ENCODE measurements around the gene COL23A1. TPM values are rescaled to one million over a fixed set of nuclear protein-coding genes. Genes with fewer than 3 reads are reported as not detected.

The COL23A1 gene
- total RNA-seq, 1 experiment from 2014 or later, result not detected

DNA sequence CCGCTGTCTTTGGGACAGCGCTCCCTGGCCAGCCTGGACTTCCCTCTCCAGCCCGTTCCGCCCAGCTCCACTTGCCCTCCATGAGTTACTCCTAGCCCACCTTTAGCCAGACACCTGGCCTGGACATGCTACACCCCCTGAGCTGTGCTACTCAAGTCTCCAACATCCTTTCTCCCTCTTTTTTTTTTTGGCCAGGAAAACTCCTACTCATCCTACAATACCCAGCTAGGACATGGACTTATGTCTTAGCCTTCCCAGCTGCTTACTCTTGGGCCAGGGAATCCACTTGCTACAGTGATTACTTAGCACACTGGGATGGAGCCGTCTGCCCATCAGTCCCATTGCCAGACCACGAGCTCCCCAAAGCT, 264.9 kb downstream of the COL23A1 start:
- ATAC-seq, result no peak
- Histone ChIP-seq H3K9me3 (ENCODE audit: low read length) (no peaks in the 10 kb centered on the region), H3F3A (ENCODE audit: low read length, unreplicated experiment) (no peaks in the 10 kb centered on the region), H3K4me3 (ENCODE audit: low read length) (no peak overlapping the region), H2AFZ (ENCODE audit: low read length) (no peak overlapping the region), H3K36me3 (ENCODE audit: low read depth, low read length) (no peaks in the 10 kb centered on the region), H3K79me2 (ENCODE audit: low read length) (no peaks in the 10 kb centered on the region), H3K4me2 (ENCODE audit: low read length) (no peak overlapping the region), H3K9ac (ENCODE audit: low read length) (no peak overlapping the region), H3K9me2 (replicated peaks; ENCODE audit: low read length) (no peaks in the 10 kb centered on the region), H3K27ac (ENCODE audit: low read length) (no peak overlapping the region), H4K20me1 (ENCODE audit: low read length) (no peaks in the 10 kb centered on the region), H3K27me3 (ENCODE audit: low read length) (peaks cover 16% of the 10 kb centered on the region), H3K4me1 (ENCODE audit: insufficient read depth, low read length) (no peaks in the 10 kb centered on the region)
- no TSS peak for BruUV-seq (replicated peaks)
- intact Hi-C loops (cut with micrococcal nuclease), result no loop called here
- CTCF ChIA-PET, result no interaction called here
- no peak for DNase-seq
- POLR2A ChIA-PET (ENCODE audit: unreplicated experiment), result no interaction called here
- TF ChIP-seq, protein P1, sequence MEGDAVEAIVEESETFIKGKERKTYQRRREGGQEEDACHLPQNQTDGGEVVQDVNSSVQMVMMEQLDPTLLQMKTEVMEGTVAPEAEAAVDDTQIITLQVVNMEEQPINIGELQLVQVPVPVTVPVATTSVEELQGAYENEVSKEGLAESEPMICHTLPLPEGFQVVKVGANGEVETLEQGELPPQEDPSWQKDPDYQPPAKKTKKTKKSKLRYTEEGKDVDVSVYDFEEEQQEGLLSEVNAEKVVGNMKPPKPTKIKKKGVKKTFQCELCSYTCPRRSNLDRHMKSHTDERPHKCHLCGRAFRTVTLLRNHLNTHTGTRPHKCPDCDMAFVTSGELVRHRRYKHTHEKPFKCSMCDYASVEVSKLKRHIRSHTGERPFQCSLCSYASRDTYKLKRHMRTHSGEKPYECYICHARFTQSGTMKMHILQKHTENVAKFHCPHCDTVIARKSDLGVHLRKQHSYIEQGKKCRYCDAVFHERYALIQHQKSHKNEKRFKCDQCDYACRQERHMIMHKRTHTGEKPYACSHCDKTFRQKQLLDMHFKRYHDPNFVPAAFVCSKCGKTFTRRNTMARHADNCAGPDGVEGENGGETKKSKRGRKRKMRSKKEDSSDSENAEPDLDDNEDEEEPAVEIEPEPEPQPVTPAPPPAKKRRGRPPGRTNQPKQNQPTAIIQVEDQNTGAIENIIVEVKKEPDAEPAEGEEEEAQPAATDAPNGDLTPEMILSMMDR (conservative IDR thresholded peaks at IDR 0.05; ENCODE audit: low read depth, low read length), result no peak
- TF ChIP-seq EZH2 (IDR thresholded peaks at IDR 0.05; ENCODE audit: low read length, unreplicated experiment) (no peak), EZH2phosphoT487 (IDR thresholded peaks at IDR 0.05; ENCODE audit: borderline replicate concordance, low read length) (no peak)

DNA sequence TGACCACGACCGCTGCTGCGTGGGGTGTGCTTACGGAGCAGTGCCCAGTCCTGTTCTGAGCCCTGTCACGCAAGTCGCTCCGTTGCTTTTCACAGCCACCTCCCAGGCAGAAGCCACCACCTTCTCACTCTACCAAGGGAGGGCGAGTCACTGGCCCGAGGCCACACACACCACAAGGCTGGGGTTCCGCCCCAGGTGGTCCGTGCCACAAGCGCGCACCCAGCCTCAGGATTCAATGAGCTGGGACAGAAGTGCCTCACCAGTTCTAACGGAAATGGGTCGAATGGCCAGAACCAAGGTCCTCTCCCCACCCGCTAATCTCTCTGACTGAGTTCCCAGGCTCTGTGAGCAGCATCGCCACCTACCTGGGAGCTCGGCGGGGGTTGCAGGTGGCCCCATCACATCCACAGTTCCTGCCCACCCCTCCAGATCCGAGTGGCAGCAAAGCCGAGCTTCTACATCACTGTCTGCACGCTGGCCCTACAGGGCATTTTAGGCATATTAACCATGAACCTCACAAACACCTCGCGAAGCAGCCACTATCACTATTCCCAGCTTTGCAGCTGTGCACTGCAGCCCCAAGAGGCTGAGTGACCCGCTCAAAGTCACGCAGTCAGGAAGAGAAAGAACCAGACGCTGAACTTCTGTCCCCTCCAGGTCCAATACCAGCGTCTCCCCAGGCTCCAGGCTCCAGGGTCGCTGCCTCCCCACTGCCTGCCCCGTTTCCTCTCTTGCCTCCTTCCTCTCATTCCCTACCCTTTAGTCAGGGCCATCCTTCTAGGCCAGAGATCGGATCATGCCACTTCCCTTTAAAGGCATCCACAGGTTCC, 265.5 kb downstream of the COL23A1 start:
- CTCF ChIA-PET, result no interaction called here
- Histone ChIP-seq H3K9ac (ENCODE audit: low read length) (no peak overlapping the region), H3K27me3 (ENCODE audit: low read length) (peaks cover 16% of the 10 kb centered on the region), H3K4me1 (ENCODE audit: insufficient read depth, low read length) (no peaks in the 10 kb centered on the region), H3K9me3 (ENCODE audit: low read length) (no peaks in the 10 kb centered on the region), H3K27ac (ENCODE audit: low read length) (no peak overlapping the region), H3F3A (ENCODE audit: low read length, unreplicated experiment) (no peaks in the 10 kb centered on the region), H3K79me2 (ENCODE audit: low read length) (no peaks in the 10 kb centered on the region), H3K9me2 (replicated peaks; ENCODE audit: low read length) (no peaks in the 10 kb centered on the region), H4K20me1 (ENCODE audit: low read length) (no peaks in the 10 kb centered on the region), H3K4me2 (ENCODE audit: low read length) (no peak overlapping the region), H3K36me3 (ENCODE audit: low read depth, low read length) (no peaks in the 10 kb centered on the region), H2AFZ (ENCODE audit: low read length) (no peak overlapping the region), H3K4me3 (ENCODE audit: low read length) (no peak overlapping the region)
- no peak for TF ChIP-seq EZH2phosphoT487 (IDR thresholded peaks at IDR 0.05; ENCODE audit: borderline replicate concordance, low read length)
- no peak for TF ChIP-seq EZH2 (IDR thresholded peaks at IDR 0.05; ENCODE audit: low read length, unreplicated experiment)
- TF ChIP-seq, protein P1 (conservative IDR thresholded peaks at IDR 0.05; ENCODE audit: low read depth, low read length), result no peak
- DNase-seq (no peak), ATAC-seq (no peak)
- no TSS peak for BruUV-seq (replicated peaks)
- intact Hi-C loops (cut with micrococcal nuclease), result no loop called here
- POLR2A ChIA-PET (ENCODE audit: unreplicated experiment), result no interaction called here

DNA sequence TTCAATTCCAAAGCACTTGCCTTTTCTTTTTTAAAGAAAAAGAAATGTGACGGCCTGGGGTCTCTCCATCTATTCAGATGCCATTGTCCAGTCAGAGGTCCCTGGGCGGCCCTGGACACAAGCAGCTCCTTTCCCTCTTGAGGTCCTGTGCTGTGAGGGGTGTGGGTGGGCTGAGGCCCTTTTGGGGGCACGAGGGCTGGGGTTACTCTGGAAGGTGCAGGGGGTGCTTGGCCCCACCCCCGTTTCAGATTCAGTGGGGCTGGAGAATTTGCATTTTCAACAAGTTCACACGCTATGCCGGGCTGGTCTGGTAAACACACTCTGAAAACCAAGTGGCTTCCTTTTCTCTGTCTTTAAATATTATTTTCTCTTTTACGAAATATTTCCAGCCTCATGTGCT, 266.2 kb downstream of the COL23A1 start:
- Histone ChIP-seq H3K27me3 (ENCODE audit: low read length) (peaks cover 16% of the 10 kb centered on the region), H3K79me2 (ENCODE audit: low read length) (no peaks in the 10 kb centered on the region), H3K4me2 (ENCODE audit: low read length) (no peak overlapping the region), H3F3A (ENCODE audit: low read length, unreplicated experiment) (no peaks in the 10 kb centered on the region), H3K27ac (ENCODE audit: low read length) (no peak overlapping the region), H3K9me3 (ENCODE audit: low read length) (no peaks in the 10 kb centered on the region), H2AFZ (ENCODE audit: low read length) (no peak overlapping the region), H4K20me1 (ENCODE audit: low read length) (no peaks in the 10 kb centered on the region), H3K9me2 (replicated peaks; ENCODE audit: low read length) (no peaks in the 10 kb centered on the region), H3K9ac (ENCODE audit: low read length) (no peak overlapping the region), H3K4me1 (ENCODE audit: insufficient read depth, low read length) (no peaks in the 10 kb centered on the region), H3K4me3 (ENCODE audit: low read length) (no peak overlapping the region), H3K36me3 (ENCODE audit: low read depth, low read length) (no peaks in the 10 kb centered on the region)
- no TSS peak for BruUV-seq (replicated peaks)
- intact Hi-C loops (cut with micrococcal nuclease), result no loop called here
- TF ChIP-seq, protein P1 (conservative IDR thresholded peaks at IDR 0.05; ENCODE audit: low read depth, low read length), result no peak
- TF ChIP-seq EZH2 (IDR thresholded peaks at IDR 0.05; ENCODE audit: low read length, unreplicated experiment) (no peak), EZH2phosphoT487 (IDR thresholded peaks at IDR 0.05; ENCODE audit: borderline replicate concordance, low read length) (no peak)
- POLR2A ChIA-PET (ENCODE audit: unreplicated experiment), result no interaction called here
- CTCF ChIA-PET, result no interaction called here
- ATAC-seq, result no peak
- DNase-seq, result no peak

Measured in PC-3 (cell line).